Embryonic facial prominence (tissue), 1 donor: Measurements from ENCODE around the gene GPR176.

Experiments
- DNase-seq: peaks from one replicate; pipeline ENCODE4 v3.0.0-alpha.2; 2016; ENCODE audit errors: extremely low spot score

Gene GPR176

DNA sequence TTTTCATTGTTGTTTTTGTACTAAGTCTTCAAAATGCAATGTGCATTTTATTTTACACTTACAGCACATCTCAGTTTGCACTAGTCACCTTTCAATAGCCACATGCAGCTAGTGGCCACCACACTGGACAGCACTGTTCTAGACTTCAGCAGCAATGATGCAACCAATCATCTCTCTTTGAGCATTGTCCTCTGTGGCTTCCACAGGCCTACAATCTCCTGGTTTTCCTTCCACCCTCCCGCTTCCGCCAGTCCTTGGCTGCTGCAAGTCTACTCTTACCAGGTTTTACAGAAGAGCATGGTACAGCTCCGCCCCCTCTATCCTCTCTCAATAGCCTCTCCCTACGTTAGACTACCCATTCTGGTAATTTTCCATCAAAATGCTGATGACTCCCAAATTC, 112.3 kb downstream of the GPR176 start:
- no peak for DNase-seq

DNA sequence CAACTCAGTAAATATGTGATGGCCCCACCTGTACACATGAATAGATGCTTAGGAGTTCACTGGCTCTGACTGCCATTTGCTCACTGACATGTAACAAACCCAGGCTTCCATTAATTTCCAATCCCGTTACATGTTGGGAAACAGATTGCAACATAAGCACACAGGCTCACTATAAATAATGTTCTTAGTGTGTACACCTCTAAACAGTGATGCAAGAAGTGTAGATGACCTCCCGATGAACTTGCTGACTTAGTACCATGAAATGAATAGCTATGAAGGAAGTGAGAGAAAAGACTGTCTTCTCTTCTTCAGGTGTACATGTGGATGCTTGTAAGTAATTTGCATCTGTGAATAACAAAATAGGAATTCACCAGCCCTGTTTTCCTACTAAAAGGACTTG, 116.0 kb downstream of the GPR176 start:
- no peak for DNase-seq

DNA sequence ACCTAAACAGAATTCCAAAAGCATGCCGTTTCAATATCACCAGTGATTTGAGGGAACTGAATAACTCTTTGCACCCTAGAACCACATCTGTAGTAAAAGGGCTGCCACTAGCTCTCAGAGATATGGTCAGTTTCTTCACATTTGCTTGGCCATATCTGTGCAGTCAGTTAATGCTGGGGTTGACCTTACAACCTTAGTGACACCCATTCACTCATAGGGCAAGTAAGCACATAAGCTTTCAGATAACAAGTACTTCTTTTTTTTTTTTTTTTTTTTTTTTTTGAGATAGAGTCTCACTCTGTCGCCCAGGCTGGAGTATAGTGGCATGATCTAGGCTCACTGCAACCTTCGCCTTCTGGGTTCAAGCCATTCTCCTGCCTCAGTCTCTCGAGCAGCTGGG, 117.0 kb downstream of the GPR176 start:
- no peak for DNase-seq

DNA sequence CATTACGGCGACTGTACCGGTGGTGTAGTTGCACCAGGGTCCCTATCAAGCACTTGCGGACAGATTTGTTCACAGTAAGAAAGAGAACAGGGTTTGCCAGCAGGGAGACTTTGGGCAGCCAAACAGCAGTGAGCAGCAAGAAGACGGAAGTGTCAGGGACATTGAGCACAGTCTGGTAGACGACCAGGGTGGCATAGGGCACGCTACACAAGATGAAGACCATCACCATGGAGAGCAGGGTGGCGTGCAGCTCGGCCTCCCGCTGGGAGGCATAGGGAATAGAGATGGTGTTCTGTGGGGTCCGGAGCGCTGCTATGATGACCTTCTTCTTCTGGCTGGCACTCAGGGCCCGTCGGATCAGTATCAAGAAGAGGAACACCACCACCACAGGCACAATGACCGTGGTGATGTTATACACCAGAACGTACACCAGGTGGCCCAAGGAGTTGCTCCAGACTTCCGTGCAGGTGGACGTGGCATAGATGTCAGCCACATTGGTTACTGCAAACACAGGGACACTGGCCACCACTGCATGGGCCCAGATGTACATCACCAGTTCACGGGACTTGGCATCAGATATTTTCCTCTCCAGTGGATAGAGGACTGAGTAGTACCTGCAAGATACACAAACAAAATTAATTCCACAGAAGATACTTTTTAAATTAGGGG, 118.3 kb downstream of the GPR176 start:
- DNase-seq: no peak

DNA sequence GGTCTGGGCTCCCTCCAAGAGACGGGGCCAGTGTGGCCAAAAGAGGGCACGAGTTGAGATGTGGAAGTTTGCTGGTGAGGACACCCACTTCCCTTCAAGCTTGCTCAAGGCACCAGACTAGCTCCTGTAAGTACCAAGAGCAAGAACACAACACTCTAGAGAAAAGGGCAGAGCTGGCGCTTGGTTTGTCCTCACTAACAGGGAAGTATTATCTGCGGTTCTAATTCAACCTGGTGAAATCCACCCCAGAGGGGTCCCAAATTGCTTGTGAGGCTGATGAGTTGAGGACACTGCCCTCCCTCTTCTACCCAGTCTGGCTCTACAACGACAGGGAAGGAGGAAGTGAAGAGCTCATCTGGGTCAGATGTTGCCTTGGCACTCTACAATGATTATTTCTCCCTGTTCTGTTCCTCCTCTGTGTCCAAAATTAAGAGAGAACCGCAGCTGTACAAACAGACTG, 120.5 kb downstream of the GPR176 start:
- no peak for DNase-seq

DNA sequence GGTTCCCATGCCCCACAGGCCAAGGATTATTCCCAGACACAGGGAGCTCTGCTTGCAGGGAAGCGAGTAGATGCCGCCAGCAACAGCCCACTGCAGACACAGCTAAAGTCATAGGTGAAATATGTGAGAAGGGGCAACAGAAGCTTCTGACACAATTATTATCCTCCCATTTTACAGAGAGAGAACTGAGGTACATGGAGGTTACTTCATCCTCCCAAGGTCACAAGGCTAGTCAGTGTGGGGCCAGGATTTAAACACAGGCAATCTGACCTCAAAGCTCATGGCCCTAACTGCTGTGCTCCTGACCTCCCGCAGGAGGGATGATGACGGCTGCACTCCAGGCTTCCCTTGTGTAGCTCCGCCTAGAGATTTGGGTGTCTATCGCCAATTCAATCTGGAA, 121.7 kb downstream of the GPR176 start:
- no peak for DNase-seq

DNA sequence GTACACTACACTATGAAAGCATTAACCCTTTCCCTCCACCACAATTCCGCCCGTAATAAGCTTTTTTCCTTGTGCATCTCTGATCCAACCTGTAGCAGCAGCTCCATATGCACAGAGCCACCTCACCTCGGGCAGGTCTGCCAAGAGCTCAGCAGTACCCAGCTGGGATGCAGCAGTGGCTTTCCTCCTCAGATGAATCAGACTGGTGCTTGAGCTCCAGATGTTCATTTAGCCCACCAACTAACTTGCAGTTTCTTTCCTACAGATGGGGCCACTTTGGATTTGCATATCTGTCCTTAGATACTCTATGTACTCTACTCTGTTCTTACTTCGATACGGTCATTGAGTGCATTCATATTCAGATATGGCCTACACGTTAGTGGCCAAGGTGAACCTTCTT, 122.7 kb downstream of the GPR176 start:
- no peak for DNase-seq

DNA sequence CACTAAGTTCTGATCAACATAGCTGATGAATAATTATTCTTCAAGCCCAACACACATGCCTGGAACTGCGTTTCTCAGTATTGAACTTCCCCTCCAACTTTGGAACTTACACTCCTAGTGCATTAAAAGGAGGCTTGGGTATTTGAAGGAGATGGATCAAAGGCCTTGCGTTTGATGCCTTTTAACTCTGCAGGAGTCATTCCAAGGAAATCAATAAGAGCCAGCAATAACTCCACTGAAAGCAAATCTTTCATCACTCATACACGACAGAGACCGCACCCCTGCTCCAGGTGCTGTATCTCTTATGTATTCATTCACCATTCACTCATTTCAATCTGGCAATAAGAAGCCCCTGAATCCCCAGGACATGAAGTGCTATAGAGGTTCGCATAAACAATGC, 123.5 kb downstream of the GPR176 start:
- no peak for DNase-seq

DNA sequence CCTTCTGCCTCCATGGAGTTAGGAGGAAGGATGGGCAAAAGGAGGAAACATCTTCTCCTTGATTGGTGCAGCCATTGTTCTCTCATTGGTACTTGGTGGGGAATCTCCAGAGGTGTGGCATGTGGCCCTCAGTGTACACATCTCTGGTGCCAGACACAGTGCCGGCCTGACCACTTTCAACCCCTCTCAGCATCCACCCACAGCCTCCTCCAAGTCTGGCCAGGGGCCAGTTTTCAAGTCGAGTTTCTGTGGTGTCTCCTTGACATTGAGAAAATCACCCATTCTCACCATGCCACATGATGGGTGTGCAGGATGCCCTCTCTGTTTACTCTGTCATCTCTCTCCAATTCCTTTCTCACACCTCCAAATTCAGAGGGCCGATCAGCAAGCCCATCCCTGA, 124.6 kb downstream of the GPR176 start:
- no peak for DNase-seq

DNA sequence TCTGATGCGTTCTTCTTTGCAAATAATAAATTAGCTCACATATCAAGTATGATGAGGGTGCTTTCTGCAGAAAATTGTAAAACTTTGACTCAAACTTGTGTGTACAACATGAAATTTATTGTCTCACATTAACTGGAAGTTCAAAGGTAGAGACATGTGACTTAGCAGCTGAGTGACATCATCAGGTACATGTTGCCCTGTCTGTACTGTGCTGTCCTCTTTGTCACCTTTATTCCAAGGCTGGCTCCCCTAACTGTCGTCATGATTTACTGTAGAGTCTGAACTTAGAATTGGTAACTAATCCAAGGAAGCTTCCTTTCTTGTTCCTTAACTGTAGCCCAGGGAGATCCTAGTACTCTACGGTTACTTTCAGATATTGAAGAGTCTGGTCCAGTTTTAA, 125.1 kb downstream of the GPR176 start:
- no peak for DNase-seq

DNA sequence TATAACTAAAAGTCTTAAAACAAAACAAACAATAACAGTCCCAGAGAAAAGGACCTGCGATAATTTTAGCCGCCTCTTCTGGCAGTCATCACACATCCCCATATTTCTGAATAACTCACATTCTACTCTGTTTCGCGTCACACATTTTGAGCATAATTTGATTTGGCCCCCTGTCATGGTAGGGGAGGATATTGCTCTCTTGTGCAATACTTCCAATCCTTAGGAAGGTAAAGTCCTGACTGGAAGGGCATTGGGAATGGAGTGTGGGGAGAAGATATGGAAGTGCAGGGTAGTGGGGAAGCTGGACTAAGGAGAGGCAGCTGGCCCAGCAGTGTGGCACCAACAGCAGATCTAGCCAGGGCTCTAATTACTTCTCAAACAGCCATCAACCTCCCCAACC, 126.1 kb downstream of the GPR176 start:
- DNase-seq: no peak

DNA sequence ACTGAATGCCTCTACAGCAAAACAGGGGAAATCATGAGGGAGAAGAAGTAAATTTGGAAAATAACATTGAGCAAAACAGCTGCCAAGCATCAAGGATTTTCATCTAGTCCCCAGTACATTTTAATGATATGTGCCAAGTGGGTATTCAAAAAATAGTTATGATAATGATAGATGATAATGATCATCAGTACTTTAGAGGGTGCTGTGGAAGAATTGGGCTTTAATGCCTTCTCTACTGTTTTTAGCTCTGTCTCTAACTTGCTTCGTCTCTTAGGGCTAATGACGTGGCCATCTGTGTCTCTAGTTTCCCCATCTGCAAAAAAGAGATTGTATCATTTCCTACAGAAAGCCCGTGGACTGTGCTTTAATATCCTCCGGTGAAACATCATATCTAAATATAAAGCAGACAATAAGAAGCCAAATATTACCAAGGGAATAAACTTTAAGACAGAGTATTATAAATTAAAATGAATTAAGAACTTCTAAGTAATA, 127.2 kb downstream of the GPR176 start:
- no peak for DNase-seq

DNA sequence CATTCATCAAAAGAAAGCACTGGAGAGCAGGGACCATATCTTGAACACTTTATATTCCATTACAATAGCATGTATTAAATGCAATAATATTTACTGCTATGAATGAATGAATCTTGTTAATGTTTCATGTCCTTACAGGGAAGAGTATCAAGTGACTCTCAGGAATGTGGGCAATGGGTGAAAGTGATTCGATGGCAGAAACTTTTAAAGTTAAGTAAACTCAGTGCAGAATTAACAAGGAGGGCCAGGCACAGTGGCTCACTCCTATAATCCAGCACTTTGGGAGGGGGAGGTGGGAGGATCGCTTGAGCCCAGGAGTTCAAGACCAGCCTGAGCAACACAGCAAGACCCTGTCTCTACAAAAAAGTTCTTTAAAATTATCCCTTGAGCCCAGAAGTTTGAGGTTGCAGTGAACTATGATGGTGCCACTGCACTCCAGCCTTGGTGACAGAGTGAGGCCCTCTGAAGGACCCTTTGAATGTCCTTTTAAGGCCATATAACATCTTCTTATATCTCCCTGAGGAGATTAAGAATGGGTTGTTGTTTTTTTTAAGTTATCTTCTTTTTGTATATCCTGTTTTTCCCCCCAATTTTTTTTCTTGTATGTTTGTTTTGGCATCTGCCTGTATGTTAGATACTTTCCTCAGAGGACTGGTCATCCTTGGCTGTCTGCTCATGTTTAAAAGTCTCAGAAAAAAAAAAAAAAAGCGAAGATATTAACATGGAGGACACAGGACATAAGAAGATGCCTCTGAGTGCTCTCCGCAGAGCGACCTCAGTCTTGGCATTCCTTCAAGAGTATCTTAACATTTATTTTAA, 127.8 kb downstream of the GPR176 start:
- no peak for DNase-seq

DNA sequence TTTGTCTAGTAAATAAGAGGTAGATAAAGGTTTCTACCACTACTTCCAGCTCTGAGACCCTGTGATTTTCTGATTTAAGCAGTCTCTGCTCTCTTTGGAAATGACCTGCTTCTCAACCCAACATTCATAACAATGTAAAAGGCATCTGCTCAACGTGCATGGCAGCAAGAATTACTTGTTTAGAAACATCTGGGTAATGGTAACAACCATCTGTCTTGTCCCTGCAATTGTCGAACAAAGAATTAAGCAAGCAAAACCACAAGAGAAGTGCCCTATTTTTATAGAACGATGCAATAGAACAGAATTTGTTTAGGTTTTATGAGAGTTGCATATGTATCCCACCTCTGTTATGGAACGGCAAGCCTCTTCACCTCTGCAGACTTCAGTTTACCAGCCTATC, 130.3 kb downstream of the GPR176 start:
- DNase-seq: no peak

DNA sequence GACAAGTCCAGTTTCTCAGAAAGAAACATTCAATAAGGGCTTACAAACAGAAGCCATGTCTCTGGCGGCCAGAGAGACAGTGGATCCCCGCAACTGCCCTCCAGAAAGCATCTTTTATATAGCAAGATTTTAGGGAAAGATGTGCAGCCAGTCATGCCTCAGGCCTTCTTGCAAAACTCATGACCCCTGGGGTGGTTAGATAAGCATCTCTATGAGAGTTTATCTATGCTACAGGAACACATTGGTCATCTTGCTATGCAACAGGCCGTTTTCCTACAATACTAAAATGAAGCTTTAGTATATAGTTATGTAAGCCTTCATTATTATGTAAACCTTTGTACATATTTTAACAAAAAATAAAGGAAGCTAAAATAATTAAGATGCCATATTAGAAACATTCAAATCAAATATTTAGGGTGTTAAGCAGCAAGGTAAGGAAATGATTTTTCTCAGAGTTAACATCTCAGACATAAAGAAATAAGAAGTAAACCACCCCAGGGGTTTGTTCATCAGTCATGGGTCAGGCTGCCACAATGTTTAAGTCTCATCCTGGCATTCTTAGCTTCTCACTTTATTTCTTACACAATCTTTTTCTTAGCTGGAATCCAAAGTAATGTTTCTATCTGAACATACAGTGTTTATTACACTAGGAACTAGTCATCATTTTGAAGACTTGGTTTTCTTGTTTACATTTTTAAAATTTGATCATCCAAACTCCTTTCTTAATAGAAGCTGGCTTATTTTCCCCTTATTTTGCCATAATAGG, 131.1 kb downstream of the GPR176 start:
- no peak for DNase-seq

DNA sequence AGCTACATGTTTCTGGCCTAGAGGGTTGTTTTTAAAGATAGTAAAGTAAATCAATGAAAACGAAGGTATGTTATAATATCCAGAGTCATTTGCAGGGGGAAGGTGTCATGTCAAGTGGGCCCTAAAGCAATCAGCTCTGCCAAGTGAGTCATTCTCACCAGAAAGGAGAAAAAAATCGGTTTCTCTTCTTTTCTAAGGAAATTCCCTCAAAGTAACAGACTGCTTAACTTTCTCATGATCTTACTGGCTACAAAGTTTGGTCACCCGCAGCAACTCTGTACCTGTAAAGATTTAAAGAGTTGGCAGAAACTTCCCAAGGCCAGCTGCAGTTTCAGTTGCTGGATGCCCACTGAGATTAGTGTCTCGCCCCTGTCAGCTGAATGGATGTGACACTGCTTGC, 132.0 kb downstream of the GPR176 start:
- DNase-seq: no peak

DNA sequence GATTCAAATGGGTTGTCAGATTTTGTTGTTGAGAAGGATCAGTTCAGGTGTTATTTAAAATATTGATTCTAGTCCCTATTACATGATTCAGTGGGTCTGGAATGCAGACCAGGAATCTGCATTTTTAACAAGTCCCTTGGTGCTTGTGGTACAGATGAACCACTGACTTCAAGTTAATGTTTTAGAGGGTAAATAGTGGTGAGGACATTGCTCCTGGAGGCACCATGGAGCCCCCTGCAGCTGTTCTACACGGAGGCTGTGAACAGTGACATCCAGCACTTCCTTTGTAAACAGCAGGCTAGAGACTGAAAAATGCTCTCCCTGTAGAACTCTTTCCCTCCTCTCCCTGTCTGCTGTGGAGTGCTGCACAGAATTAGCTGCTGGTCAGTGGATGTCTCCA, 132.6 kb downstream of the GPR176 start:
- no peak for DNase-seq

DNA sequence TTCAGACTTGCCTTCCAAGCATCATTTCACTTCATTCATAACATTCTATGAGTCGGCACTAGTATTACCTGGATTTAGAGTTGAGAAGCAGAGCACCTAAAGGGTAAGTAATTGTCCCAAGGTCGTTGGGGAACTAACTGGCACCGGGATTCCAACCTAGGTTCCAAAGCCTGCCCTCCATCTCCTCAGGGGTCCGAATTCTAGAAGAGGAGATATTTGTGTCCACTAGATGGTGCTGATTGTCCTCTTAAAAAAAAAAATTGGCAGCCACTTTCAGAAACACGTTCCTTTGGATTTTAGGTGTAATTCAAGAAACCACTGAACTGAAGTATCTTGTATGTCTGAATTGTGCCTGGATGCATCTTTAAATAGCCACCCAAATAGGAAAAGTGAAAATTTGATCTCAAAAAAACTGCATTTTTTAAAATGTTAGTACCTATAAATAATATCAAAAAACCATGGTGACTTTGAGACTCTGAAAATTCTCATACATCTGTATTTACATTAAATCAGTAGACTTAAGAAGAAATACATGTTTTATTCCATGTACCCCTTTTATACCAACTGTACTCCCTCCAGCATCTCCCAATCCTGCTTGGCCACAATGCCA, 133.5 kb downstream of the GPR176 start:
- peak; percentile 39 for DNase-seq

DNA sequence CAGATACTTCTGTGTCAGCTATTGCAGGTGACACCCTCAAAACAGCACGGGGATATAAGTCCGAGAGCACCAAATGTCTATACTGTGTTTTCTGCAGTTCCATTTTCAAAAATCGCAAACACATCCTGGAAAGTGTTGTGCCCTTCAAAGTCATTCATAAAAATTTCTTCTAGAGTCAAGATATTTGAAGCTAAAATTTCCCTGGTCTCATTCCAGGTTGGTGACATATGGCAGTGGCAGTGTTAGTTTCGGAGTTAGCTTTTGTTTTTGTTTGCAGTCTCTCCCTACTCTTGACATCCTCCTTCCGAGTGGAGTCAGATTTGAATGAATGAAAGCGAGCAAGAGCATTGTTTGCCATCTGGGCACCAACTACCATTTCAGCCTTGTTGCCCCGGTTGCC, 134.2 kb downstream of the GPR176 start:
- DNase-seq: no peak

DNA sequence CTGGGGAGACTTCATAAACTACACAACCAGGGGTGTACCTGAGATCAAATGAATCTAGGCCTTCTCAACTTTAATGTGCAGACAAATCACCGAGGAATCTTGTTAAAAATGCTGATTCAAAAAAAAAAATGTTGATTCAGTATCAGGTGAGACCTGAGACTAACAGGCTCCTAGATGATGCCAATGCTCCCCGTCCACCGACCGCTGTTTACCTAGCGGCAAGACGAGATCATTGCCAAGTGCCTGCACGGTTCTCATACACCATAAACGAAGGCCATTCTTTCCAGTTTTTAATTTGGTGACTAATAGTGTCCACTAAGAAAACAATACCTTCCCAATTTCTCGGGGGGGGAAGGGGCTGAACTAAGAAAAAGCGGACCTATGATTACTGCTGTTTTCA, 134.9 kb downstream of the GPR176 start:
- no peak for DNase-seq

DNA sequence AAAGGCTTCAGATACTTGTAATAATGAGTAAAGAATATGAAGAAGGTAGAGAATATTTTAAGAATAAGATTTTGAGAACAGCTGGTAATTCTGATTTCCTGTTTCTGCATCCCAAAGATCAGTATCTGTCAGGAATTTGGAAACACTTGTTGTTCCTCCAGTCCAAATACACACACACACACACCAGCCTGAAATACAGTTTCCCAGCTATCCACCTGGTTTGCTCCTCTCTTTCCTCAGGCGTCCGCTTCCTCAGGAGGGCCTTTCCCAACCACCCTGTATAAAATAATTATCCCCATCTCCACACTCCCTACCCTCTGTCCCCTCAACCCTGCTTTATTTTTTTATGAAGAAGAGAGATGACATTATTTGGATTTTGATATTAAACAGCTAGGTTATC, 135.4 kb downstream of the GPR176 start:
- DNase-seq: no peak

DNA sequence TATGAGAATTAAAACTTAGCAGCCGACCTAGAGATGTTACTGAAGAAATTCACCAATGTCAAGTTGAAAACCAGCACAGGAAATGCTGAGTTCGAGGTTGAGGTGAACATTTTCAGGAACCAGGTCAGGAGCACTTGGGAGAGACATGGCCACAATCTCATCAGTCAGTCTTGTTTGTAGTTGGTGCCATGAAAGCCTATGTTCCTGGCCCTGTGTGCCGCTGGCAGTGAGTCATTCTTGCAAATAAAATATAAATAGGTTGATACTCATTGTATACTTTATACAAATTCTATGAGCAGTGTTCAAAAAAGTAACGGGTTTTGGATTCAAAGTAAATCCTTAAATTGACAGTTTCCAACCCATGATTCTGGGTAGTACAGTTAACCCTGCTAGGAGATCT, 135.9 kb downstream of the GPR176 start:
- no peak for DNase-seq
